ENCODE data around the gene JAZF1. TPM values are rescaled to one million over a fixed set of nuclear protein-coding genes. Genes with fewer than 3 reads are reported as not detected.

Gene JAZF1
- total and polyA plus RNA-seq, 2 of the 8 experiments (the other 6 are each of a cell fraction or from before 2014, with no cell fraction given): 2.6 to 21.8 TPM

GRCh38 chr7:28018446-28018845, 162.1 kb downstream of the JAZF1 start:
- Histone ChIP-seq H4K8ac (ENCODE audit: extremely low read depth, insufficient read depth, low read length) (no peak overlapping the region), H2BK5ac (ENCODE audit: low read depth, low read length) (no peak overlapping the region), H3K4me1 (replicated peaks in 1 of 4; ENCODE audit: control insufficient read depth in 3 of 4, insufficient read depth in 4 of 4, low read length in 3 of 4) (peaks cover 0 to 3% (median 2%) of the 10 kb centered on the region in 4 experiments; a peak in 4 of 7 replicates), H2BK15ac (ENCODE audit: low read length) (no peak overlapping the region), H3K18ac (ENCODE audit: extremely low read depth, low read length) (no peak overlapping the region), H3K4ac (replicated peaks; ENCODE audit: insufficient read length, low read depth, low read length) (no peak overlapping the region), H3K56ac (replicated peaks; ENCODE audit: insufficient read length, low read depth, low read length) (no peak overlapping the region), H2BK12ac (ENCODE audit: low read depth, low read length) (no peak overlapping the region), H4K20me1 (replicated peaks in 1 of 2; ENCODE audit: control insufficient read depth in 1 of 2, insufficient read depth in 2 of 2, low read length in 2 of 2) (no peaks in the 10 kb centered on the region), H3K27me3 (replicated peaks in 1 of 4; ENCODE audit: control insufficient read depth in 3 of 4, extremely low read depth in 1 of 4, insufficient read depth in 3 of 4, low read length in 3 of 4) (no peaks in the 10 kb centered on the region), H3K79me2 (ENCODE audit: control insufficient read depth in 1 of 2, insufficient read depth in 2 of 2, low read length in 2 of 2) (no peaks in the 10 kb centered on the region), H2BK20ac (ENCODE audit: low read length) (no peak overlapping the region), H2AFZ (ENCODE audit: low read length) (no peak overlapping the region), H4K91ac (replicated peaks; ENCODE audit: insufficient read length, low read length) (no peak overlapping the region), H3K14ac (ENCODE audit: insufficient read length) (no peak overlapping the region), H3K23me2 (ENCODE audit: low read depth, low read length) (no peaks in the 10 kb centered on the region), H2BK120ac (replicated peaks; ENCODE audit: low read depth, low read length) (no peak overlapping the region), H4K5ac (ENCODE audit: insufficient read length, low read depth, low read length) (no peak overlapping the region), H3K79me1 (ENCODE audit: low read depth, low read length) (no peaks in the 10 kb centered on the region), H3K27ac (ENCODE audit: low read depth, low read length) (no peak overlapping the region), H3K36me3 (ENCODE audit: control insufficient read depth in 2 of 4, insufficient read depth in 4 of 4, low read length in 3 of 4) (no peaks in the 10 kb centered on the region), H2AK5ac (ENCODE audit: low read depth, low read length) (no peak overlapping the region), H3K4me3 (ENCODE audit: extremely low read depth in 1 of 4, insufficient read depth in 2 of 4, low read depth in 3 of 4, low read length in 4 of 4) (no peak overlapping the region), H3K23ac (ENCODE audit: insufficient read length) (no peak overlapping the region), H3K4me2 (ENCODE audit: insufficient read depth in 1 of 2, low read depth in 2 of 2, low read length in 2 of 2) (no peak overlapping the region), H3K9me3 (ENCODE audit: insufficient read depth in 2 of 2, low read depth in 1 of 2, low read length in 1 of 2) (peaks cover 11% of the 10 kb centered on the region in 2 experiments), H3K9ac (replicated peaks in 1 of 4; ENCODE audit: extremely low read depth in 1 of 4, low read depth in 3 of 4, low read length in 3 of 4) (no peak overlapping the region)
- CTCF ChIA-PET (ENCODE audit: partially characterized antibody): interaction anchor here (1.4 to 2.4 kb wide), 3 partner anchors 57 to 822 kb away, joined by 3 to 7 read pairs (median 5); no protein-coding TSS in a partner anchor
- POLR2A ChIA-PET (ENCODE audit: partially characterized antibody): no interaction called here
- WGBS, 2 experiments (ENCODE audit: extremely low coverage in 1 of 2, insufficient coverage in 1 of 2, insufficient read length in 1 of 2, insufficient replicate concordance in 2 of 2, low coverage in 1 of 2, low lambda C conversion rate in 2 of 2, missing lambda C conversion rate in 1 of 2): 84% methylated on average over 5 of the region's 5 CpGs; no CpG with 5 or more reads in 1 of the 2 experiments
- no peak for FAIRE-seq
- no peak for DNase-seq (ENCODE audit: low read depth in 1 of 2, low spot score in 2 of 2)
- no peak for TF ChIP-seq CREB1 (IDR thresholded peaks at IDR 0.05)
- no peak for TF ChIP-seq SP4 (IDR thresholded peaks at IDR 0.05; ENCODE audit: low read length)
- TF ChIP-seq RBBP5 (IDR thresholded peaks at IDR 0.05; ENCODE audit: borderline replicate concordance, low read depth, low read length): no peak
- TF ChIP-seq RNF2 (IDR thresholded peaks at IDR 0.05; ENCODE audit: borderline replicate concordance, low read depth, low read length, missing control alignments, poor library complexity, severe bottlenecking): no peak
- TF ChIP-seq NRF1 (IDR thresholded peaks at IDR 0.05; ENCODE audit: low read depth, low read length): no peak
- TF ChIP-seq CTCF (IDR thresholded peaks at IDR 0.05; ENCODE audit: control extremely low read depth in 1 of 3, insufficient read depth in 1 of 3, low read depth in 1 of 3, low read length in 3 of 3): no peak
- TF ChIP-seq MAFK (IDR thresholded peaks at IDR 0.05; ENCODE audit: low read depth, low read length): no peak
- TF ChIP-seq TEAD4 (IDR thresholded peaks at IDR 0.05; ENCODE audit: low read depth, low read length): no peak

Measured in H1 (cell line).